Activated T-helper 2 cell treated with anti-CD3 and anti-CD28 coated beads, Interferon-gamma antibody, Interleukin-2, Interleukin-4, amounts not matched to agents 10 μg/mL and 5 μg/mL and 100 μg/mL, durations not matched to agents 14 hours and 24 hours and 36 hours (primary cell): Measurements from ENCODE around the gene SBK3. TPM values are rescaled to one million over a fixed set of nuclear protein-coding genes. Genes with fewer than 3 reads are reported as not detected.

ENCODE experiments used
- DNase-seq: peaks from one replicate; pipeline ENCODE4 v3.0.0; 2021; ENCODE audit warnings: low spot score
- H3K27ac Mint-ChIP-seq: one replicate; pipeline ENCODE4 v1.8.0; 2021; ENCODE audit warnings: mixed read lengths
- H3K27me3 Mint-ChIP-seq: one replicate; pipeline ENCODE4 v1.8.0; 2021; ENCODE audit warnings: low read depth, mixed read lengths
- H3K36me3 Mint-ChIP-seq: one replicate; pipeline ENCODE4 v1.8.0; 2021; ENCODE audit warnings: low read depth, mixed read lengths
- H3K4me1 Mint-ChIP-seq: one replicate; pipeline ENCODE4 v1.8.0; 2021; ENCODE audit warnings: low read depth, mixed read lengths
- H3K4me3 Mint-ChIP-seq: one replicate; pipeline ENCODE4 v1.8.0; 2021; ENCODE audit warnings: low read depth, mild to moderate bottlenecking, moderate library complexity, mixed read lengths
- H3K9me3 Mint-ChIP-seq: one replicate; pipeline ENCODE4 v1.8.0; 2021; ENCODE audit warnings: mixed read lengths
- intact Hi-C: fragments of 100-400 bp; cut with micrococcal nuclease; formaldehyde crosslinking; loops from one replicate; pipeline ENCODE4 v1.15.1; 2023
- total RNA-seq: library from RNA; stranded (reverse); gene quantifications from 2 replicates; pipeline ENCODE4 v1.2.3, GENCODE V29; 2022

SBK3 gene
- total RNA-seq, 1 donor from 2014 or later = not detected

DNA sequence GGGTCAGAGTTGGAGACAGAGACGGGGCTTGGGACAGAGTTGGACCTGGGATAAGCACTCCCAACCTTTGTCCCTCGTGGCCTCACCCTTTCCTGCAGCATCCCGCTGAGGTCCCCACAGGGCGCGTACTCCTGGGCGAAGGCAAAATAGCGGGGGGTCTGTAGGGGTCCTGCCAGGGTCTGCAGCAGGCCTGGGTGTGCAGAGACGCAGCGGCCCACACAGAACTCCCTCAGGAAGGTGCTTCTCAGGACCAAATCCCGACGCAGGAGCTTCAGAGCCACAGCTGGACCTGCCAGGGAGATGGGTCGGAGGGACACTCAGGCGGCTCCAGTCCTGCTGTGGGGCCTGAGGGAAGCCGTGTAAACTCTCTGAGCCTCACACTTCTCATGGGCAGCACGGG, 1.3 kb downstream of the SBK3 start:
- intact Hi-C loops = no loop called here

DNA sequence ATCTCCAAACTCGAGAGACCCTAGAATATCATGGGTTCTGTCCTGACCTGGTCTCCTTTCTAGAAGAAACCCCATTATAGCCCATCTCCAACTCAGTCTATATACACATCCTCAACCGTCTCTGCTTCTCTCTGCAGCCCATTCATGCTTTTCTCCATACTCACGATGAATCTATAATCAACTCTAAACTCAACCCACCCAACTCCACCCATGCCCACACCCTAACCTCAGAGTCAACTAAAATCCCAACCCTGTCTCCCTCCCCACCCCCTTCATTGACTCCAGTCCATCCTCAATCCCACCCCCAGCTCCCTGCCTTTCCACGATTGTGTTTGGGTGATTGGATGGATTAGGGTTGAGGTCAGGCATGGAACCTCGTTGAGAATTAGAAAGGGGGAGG, 1.8 kb downstream of the SBK3 start:
- Mint-ChIP-seq H3K9me3 (no peaks in the 10 kb centered on the region), H3K36me3 (no peaks in the 10 kb centered on the region), H3K4me1 (no peaks in the 10 kb centered on the region), H3K4me3 (no peak overlapping the region), H3K27me3 (peaks cover 3% of the 10 kb centered on the region), H3K27ac (no peak overlapping the region)
- intact Hi-C loops = no loop called here
- DNase-seq = no peak

More for the DNA sequence above, 1.3 kb downstream of the SBK3 start:
- no peak overlapping the region for H3K4me3 Mint-ChIP-seq
- H3K4me1 Mint-ChIP-seq = no peaks in the 10 kb centered on the region
- no peaks in the 10 kb centered on the region for H3K36me3 Mint-ChIP-seq
- H3K9me3 Mint-ChIP-seq = no peaks in the 10 kb centered on the region
- H3K27ac Mint-ChIP-seq = no peak overlapping the region
- H3K27me3 Mint-ChIP-seq = peaks cover 3% of the 10 kb centered on the region
- DNase-seq = no peak

- Mint-ChIP-seq H3K27ac (no peak overlapping the region), H3K9me3 (no peaks in the 10 kb centered on the region), H3K36me3 (no peaks in the 10 kb centered on the region), H3K27me3 (peaks cover 2% of the 10 kb centered on the region), H3K4me1 (no peaks in the 10 kb centered on the region), H3K4me3 (no peak overlapping the region)
- intact Hi-C loops = no loop called here
- no peak for DNase-seq
Observed at GRCh38 chr19:55542292-55542855, 3.0 kb downstream of the SBK3 start.

- Mint-ChIP-seq H3K9me3 (no peaks in the 10 kb centered on the region), H3K27me3 (no peaks in the 10 kb centered on the region), H3K27ac (no peak overlapping the region), H3K36me3 (no peaks in the 10 kb centered on the region), H3K4me1 (no peaks in the 10 kb centered on the region), H3K4me3 (no peak overlapping the region)
- no peak for DNase-seq
- intact Hi-C loops = no loop called here
Observed at GRCh38 chr19:55541091-55541490, 4.3 kb downstream of the SBK3 start.

GRCh38 chr19:55540619-55541018, 4.7 kb downstream of the SBK3 start:
- no peak for DNase-seq
- H3K4me1 Mint-ChIP-seq = no peaks in the 10 kb centered on the region
- H3K27ac Mint-ChIP-seq = no peak overlapping the region
- no peaks in the 10 kb centered on the region for H3K27me3 Mint-ChIP-seq
- H3K4me3 Mint-ChIP-seq = no peak overlapping the region
- no peaks in the 10 kb centered on the region for H3K36me3 Mint-ChIP-seq
- intact Hi-C loops = no loop called here
- no peaks in the 10 kb centered on the region for H3K9me3 Mint-ChIP-seq

GRCh38 chr19:55539090-55539984, 6.0 kb downstream of the SBK3 start:
- H3K4me3 Mint-ChIP-seq = no peak overlapping the region
- no peaks in the 10 kb centered on the region for H3K27me3 Mint-ChIP-seq
- no peak overlapping the region for H3K27ac Mint-ChIP-seq
- no peaks in the 10 kb centered on the region for H3K4me1 Mint-ChIP-seq
- no peak for DNase-seq
- H3K36me3 Mint-ChIP-seq = no peaks in the 10 kb centered on the region
- no peaks in the 10 kb centered on the region for H3K9me3 Mint-ChIP-seq
- intact Hi-C loops = no loop called here

GRCh38 chr19:55538132-55538531, 7.2 kb downstream of the SBK3 start:
- no peaks in the 10 kb centered on the region for H3K9me3 Mint-ChIP-seq
- H3K4me1 Mint-ChIP-seq = no peaks in the 10 kb centered on the region
- H3K36me3 Mint-ChIP-seq = no peaks in the 10 kb centered on the region
- DNase-seq = no peak
- no peaks in the 10 kb centered on the region for H3K27me3 Mint-ChIP-seq
- no peak overlapping the region for H3K27ac Mint-ChIP-seq
- intact Hi-C loops = no loop called here
- no peak overlapping the region for H3K4me3 Mint-ChIP-seq

GRCh38 chr19:55537741-55538111, 7.6 kb downstream of the SBK3 start:
- H3K9me3 Mint-ChIP-seq = no peaks in the 10 kb centered on the region
- DNase-seq = no peak
- no peaks in the 10 kb centered on the region for H3K36me3 Mint-ChIP-seq
- intact Hi-C loops = no loop called here
- H3K4me1 Mint-ChIP-seq = no peaks in the 10 kb centered on the region
- no peak overlapping the region for H3K27ac Mint-ChIP-seq
- no peak overlapping the region for H3K4me3 Mint-ChIP-seq
- no peaks in the 10 kb centered on the region for H3K27me3 Mint-ChIP-seq

DNA sequence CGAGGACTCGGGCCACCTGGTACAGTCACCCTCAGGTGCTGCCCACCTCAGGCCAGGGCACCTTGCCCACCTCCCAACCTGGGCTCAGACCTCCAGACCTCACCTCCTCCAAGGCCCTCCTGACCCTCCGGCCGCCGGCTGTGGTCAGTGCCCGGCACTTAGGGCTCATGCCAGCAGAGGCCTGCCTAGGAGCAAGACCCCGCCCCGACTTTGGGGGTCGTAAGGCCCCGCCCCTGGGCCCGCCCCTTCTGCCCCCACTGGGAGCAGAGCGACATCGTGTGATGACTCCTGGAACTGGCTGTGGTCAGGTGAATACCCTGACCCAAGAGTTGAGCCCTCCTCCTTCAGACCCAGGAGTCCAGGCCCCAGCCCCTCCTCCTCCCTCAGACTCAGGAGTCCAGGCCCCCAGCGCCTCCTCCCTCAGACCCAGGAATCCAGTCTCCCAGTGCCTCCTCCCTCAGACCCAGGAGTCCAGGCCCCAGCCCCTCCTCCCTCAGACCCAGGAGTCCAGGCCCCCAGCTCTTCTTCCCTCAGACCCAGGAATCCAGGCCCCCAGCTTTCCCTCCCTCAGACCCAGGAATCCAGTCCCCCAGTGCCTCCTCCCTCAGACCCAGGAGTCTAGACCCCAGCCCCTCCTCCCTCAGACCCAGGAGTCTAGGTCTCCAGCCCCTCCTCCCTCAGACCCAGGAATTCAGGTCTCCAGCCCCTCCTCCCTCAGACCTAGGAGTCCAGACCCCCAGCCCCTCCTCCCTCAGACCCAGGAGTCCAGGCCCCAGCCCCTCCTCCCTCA, 8.2 kb downstream of the SBK3 start, which contains the start of gene SBK2:
SBK2 (minus strand) TSS at position 183 of the 790 bp plus-strand sequence. CDS start 839 bp downstream, outside the sequence.
- Mint-ChIP-seq H3K9me3 (no peaks in the 10 kb centered on the region), H3K36me3 (no peaks in the 10 kb centered on the region), H3K4me3 (no peak within 1 kb of the TSS), H3K27me3 (no peaks in the 10 kb centered on the region), H3K27ac (no peak within 1 kb of the TSS), H3K4me1 (no peaks in the 10 kb centered on the region)
- intact Hi-C loops = no loop called here
- DNase-seq = no peak

DNA sequence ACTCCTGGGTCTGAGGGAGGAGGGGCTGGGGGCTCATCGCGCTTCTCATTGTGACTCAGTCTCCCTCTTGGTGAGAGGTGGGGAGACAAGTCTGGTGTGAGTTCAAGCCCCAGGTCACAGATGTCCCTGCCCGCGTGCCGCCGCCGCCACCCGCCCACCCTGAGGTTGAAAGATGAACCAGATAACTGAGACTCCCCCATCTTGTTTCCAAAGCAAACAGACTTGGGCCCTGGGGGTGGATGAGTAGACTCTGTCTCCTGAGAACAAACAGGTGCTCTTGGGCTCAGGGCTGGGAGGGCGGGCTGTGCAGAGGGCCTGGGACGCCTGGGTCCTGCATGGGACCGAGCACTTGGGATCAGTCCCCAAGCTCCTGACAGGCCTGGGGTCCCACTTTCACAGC, 9.0 kb downstream of the SBK3 start:
- Mint-ChIP-seq H3K9me3 (no peaks in the 10 kb centered on the region), H3K27me3 (no peaks in the 10 kb centered on the region), H3K4me3 (no peak overlapping the region), H3K36me3 (no peaks in the 10 kb centered on the region), H3K27ac (no peak overlapping the region), H3K4me1 (no peaks in the 10 kb centered on the region)
- intact Hi-C loops = no loop called here
- no peak for DNase-seq

DNA sequence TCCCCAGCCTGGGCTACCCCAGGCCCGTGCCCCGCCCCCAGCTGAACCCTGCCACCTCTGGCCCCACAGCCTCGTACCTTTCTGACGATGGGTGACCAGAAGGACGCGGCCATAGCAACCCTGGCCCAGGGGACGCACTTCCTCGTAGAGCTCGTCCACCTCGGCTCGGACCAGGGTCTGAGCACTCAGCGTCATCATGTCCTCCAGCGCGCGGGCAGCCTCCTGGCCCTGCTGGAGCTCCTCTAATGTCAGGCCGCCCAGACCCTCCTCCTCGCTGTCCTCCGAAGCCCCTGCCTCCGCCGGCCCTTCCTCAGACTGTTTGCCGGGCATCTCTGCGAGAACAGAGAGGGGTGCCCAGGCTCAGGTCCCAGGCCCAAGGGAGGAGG, 9.4 kb downstream of the SBK3 start:
- Mint-ChIP-seq H3K27ac (no peak overlapping the region), H3K4me1 (no peaks in the 10 kb centered on the region), H3K36me3 (no peaks in the 10 kb centered on the region), H3K4me3 (no peak overlapping the region), H3K27me3 (no peaks in the 10 kb centered on the region), H3K9me3 (no peaks in the 10 kb centered on the region)
- intact Hi-C loops = no loop called here
- no peak for DNase-seq

DNA sequence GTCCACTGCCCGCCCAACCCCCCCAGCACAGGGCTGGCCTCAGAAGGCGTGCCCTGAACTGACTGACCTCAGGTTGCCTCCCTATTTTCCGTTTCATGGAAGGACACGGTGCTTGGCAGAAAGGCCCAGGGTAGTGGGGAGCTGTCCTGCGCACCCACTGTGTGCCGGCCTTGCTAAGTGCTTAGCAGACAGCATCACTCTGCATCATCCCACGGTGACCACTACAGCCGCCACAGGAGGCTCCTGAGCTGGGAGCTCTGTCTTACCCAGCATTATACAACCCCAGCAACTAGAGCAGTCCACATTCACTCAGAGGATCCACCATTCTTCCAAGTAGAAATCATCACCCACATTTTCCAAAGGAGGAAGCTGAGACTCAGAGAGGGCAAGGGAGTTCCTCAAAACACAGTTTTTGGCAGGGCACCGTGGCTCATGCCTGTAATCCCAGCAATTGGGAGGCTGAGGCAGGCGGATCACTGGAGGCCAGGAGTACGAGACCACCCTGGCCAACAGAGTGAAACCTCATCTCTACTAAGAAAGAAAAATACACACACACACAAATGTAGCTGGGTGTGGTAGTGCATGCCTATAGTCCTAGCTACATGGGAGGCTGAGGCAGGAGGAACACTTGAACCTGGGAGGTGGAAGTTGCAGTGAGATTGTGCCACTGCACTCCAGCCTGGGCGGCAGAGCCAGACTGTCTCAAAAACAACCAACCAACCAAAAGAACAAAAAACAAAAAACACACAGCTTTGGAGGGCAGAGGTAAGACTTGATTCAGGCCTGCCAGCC, 10.0 kb downstream of the SBK3 start:
- Mint-ChIP-seq H3K36me3 (no peaks in the 10 kb centered on the region), H3K27ac (no peak overlapping the region), H3K27me3 (no peaks in the 10 kb centered on the region), H3K9me3 (no peaks in the 10 kb centered on the region), H3K4me1 (no peaks in the 10 kb centered on the region), H3K4me3 (no peak overlapping the region)
- intact Hi-C loops = no loop called here
- no peak for DNase-seq
